IPS-NIHi11 (cell line): ENCODE results near the gene NEDD8.

Experiments used
- DNase-seq: peaks from one replicate; pipeline ENCODE4 v3.0.0; 2012; ENCODE audit warnings: mixed read lengths, low spot score

The NEDD8 gene

DNA sequence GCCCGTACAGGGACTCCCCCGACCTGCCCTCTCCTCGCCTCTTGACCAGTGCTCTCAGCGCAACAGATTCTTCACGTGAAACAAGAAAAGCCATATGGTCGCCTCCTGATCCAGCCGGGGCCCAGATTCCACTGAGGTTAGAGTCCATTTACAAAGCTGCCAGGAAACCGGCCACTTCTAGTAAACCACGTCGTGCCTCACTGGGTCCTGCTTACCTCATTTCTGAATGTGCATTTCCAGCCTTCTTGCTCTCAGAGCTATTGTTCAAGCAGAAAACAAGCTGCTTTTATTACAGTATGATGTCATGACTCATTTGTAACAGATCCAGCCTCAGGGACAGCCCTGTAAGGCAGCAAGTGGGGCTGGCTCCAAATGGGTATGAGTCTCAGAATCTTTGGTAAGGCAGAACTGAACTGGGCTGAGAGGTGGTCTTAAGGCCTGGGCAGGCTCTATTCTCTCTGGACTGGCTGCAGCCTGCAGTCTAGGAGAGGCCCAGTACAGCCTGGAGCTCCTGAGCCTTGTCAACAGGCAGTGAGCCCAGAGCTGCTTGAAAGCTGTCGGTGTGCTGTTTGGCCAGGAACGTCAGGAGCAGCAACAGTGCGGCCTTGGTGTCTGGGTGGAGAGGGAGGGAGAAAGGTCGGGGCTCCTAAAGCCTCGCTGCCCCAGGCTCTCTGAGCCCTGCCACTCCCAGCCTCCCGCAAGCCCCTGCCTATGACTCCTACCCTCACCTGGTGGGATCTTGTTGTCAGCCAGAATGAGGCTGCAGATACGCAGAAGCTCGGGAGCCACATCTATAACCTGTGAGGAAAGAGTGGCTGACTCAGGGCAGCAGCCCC lies 52.0 kb downstream of the NEDD8 start:
- peak; percentile 27 for DNase-seq

GRCh38 chr14:24179294-24179960 lies 52.7 kb downstream of the NEDD8 start:
- no peak for DNase-seq

GRCh38 chr14:24178399-24179178 lies 53.6 kb downstream of the NEDD8 start:
- no peak for DNase-seq

- DNase-seq: no peak
Measured at GRCh38 chr14:24177891-24178290, 54.3 kb downstream of the NEDD8 start.

GRCh38 chr14:24177041-24177825 lies 54.9 kb downstream of the NEDD8 start:
- no peak for DNase-seq

DNA sequence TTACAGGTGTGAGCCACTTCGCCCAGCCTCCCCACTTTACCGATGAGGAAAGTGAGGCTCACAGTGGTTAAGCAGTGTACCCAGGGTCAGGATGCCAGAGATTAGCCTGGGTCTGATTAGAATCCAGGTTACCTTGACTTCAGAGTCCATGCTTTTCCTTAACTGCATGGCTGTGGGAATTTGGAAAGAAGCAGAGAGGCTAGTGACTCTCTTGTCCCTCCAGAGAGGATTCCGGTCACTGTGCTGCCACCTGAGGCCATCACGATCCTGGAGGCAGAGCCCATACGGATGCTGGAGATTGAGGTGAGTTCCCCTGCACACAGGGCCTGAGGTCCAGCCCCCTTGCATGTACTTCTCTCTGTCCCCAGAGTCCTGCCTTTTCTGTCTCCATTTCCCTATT lies 55.6 kb downstream of the NEDD8 start:
- no peak for DNase-seq

- no peak for DNase-seq
Measured at GRCh38 chr14:24172871-24173281, 59.3 kb downstream of the NEDD8 start.

DNA sequence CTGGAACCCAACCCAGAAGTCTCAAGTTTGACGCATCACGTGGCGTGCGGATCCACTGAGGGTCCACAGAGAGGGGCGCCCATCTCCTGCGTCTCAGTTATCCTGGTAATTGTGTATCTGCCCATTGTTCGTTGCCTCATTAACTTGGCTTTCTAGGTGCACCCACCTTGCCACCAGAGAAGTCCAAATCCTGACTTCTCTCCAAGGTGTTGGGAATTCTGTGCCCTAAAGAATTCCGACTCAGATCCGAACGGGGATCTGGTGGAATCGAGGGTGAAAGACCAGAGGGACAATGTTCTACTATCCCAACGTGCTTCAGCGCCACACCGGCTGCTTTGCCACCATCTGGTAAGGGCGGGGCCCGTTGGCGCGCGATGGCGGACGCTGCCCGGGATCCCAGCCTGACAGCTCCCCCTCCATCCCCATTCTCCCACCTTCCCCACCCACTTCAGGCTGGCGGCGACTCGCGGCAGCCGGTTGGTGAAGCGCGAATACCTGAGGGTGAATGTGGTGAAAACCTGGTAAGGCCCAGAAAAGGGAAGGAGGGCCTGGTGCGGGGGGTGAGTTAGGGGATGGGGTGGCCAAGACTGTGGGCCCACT lies 59.8 kb downstream of the NEDD8 start:
- no peak for DNase-seq

DNA sequence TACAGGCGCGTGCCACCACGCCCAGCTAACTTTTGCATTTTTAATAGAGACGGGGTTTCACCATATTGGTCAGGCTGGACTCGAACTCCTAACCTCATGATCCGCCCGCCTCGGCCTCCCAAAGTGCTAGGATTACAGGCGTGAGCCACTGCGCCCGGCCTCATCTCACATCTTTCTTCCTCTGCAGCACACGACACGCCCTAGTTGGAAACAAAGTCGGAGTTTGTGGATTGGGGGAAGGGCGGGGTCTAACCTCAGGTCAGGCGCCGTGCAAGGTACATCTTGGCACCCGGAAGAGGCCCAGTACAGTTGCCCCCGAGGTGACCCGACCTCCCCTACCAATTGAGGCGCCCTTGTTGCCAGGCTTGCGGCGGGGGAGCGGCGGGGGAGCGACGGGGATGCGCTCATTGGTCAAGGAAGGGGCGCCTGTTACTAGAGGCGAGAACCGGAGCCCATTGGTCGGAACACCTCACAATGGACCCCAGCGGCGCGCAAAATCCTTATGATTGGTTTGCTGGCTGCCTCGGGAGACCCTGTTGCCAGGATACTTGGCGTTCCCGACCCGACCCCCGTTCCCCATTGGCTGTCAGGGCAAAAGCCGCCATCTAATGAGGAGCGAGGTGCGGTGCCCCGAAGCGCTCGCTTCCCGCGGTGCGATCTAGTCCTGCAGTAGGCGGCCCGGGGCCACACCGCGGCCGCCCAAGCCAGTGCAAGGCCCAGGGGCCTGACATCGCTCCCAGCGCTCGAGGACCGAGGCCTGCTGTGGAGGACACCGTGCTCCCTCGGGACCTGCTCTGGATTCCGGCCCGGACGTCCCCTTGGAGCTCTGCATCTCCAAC lies 60.5 kb downstream of the NEDD8 start, which contains the start of gene REC8:
Gene REC8 (plus strand): TSS at position 659 of the 839 bp plus-strand sequence. CDS start 473 bp downstream, outside the sequence.
- DNase-seq: peak; percentile 98

GRCh38 chr14:24167469-24168114 lies 64.6 kb downstream of the NEDD8 start:
- no peak for DNase-seq
